GM13976 (cell line): ENCODE measurements around the gene IFITM10.
"Not testable (repeated sequence)": the region's sequence is repeated elsewhere in the genome, so short reads cannot be mapped to it uniquely, and the experiment has no call there.

Experiments
- DNase-seq: peaks from one replicate; pipeline ENCODE4 v3.0.0; 2012; ENCODE audit warnings: low spot score
- CTCF ChIP-seq: IDR thresholded peaks from 2 replicates; pipeline ENCODE4 v1.5.1; 2012; ENCODE audit warnings: borderline replicate concordance, mild to moderate bottlenecking; ENCODE audit not compliant: insufficient read depth; ENCODE audit errors: extremely low read depth, missing control alignments, control extremely low read depth
- in situ Hi-C: fragments of 300-500 bp; cut with MboI; formaldehyde crosslinking; loops from one replicate; pipeline ENCODE4 v1.12.0; 2022; ENCODE audit warnings: low sequenced_read_pairs, mixed read lengths, inconsistent platforms; ENCODE audit not compliant: unreplicated experiment

Gene IFITM10

GRCh38 chr11:1773131-1773993 is 23.0 kb upstream of the IFITM10 start:
- in situ Hi-C loops = no loop called here
- no peak for TF ChIP-seq CTCF
- no peak for DNase-seq

GRCh38 chr11:1772270-1773130 is 22.1 kb upstream of the IFITM10 start:
- in situ Hi-C loops = no loop called here
- no peak for TF ChIP-seq CTCF
- no peak for DNase-seq

- in situ Hi-C loops = no loop called here
- TF ChIP-seq CTCF = no peak
- DNase-seq = no peak
These were observed 21.3 kb upstream of the IFITM10 start for GRCh38 chr11:1771700-1772099.

- no peak for TF ChIP-seq CTCF
- in situ Hi-C loops = no loop called here
- DNase-seq = no peak
These were observed 20.9 kb upstream of the IFITM10 start for GRCh38 chr11:1771273-1771672.

GRCh38 chr11:1770528-1770927 is 20.1 kb upstream of the IFITM10 start:
- DNase-seq = no peak
- no peak for TF ChIP-seq CTCF
- in situ Hi-C loops = no loop called here

GRCh38 chr11:1770061-1770460 is 19.7 kb upstream of the IFITM10 start:
- TF ChIP-seq CTCF = no peak
- in situ Hi-C loops = no loop called here
- no peak for DNase-seq

- in situ Hi-C loops, DNase-seq: not testable (repeated sequence)
These were observed 19.0 kb upstream of the IFITM10 start for GRCh38 chr11:1769304-1769936.
